GM12878 (cell line): Measurements from ENCODE around the gene KAT2A. TPM values are rescaled to one million over a fixed set of nuclear protein-coding genes. Genes with fewer than 3 reads are reported as not detected.
A peak's percentile ranks its signal among the peaks of the same experiment; 100 is the strongest.

Source experiments
- ATF3 ChIP-seq: IDR thresholded peaks from 2 replicates; pipeline ENCODE4 v1.6.1; 2011; ENCODE audit warnings: low read depth, mild to moderate bottlenecking, low read length, moderate library complexity, borderline replicate concordance; ENCODE audit errors: extremely low read depth
- CBX3 ChIP-seq: fragments of 200-600 bp; sonication (generic); IDR thresholded peaks from 2 replicates; pipeline ENCODE4 v1.6.1; 2016; ENCODE audit warnings: low read depth, borderline replicate concordance
- E2F8 ChIP-seq: fragments of 450-650 bp; IDR thresholded peaks from 2 replicates; pipeline ENCODE4 v1.6.1; 2018; ENCODE audit warnings: mild to moderate bottlenecking, low read depth, moderate library complexity; ENCODE audit not compliant: partially characterized antibody
- E4F1 ChIP-seq: fragments of 450-650 bp; IDR thresholded peaks from 2 replicates; pipeline ENCODE4 v1.6.1; 2018; ENCODE audit warnings: borderline replicate concordance, mild to moderate bottlenecking; ENCODE audit not compliant: partially characterized antibody
- IRF3 ChIP-seq: fragments of 450-650 bp; IDR thresholded peaks from 2 replicates; pipeline ENCODE4 v1.6.1; 2014; ENCODE audit warnings: mild to moderate bottlenecking
- KDM1A ChIP-seq: fragments of 200-600 bp; sonication (generic); IDR thresholded peaks from 2 replicates; pipeline ENCODE4 v1.6.1; 2016; ENCODE audit warnings: borderline replicate concordance
- PRDM15 ChIP-seq: fragments of 450-650 bp; formaldehyde crosslinking; IDR thresholded peaks from 2 replicates; pipeline ENCODE4 v1.4.0; 2020; ENCODE audit warnings: mild to moderate bottlenecking, moderate library complexity
- RELA ChIP-seq: fragments of 450-650 bp; IDR thresholded peaks from 2 replicates; pipeline ENCODE4 v1.8.0; 2014; ENCODE audit warnings: borderline replicate concordance; ENCODE audit not compliant: partially characterized antibody
- TAF1 ChIP-seq: IDR thresholded peaks from 2 replicates; pipeline ENCODE4 v1.6.1; 2011; ENCODE audit warnings: mild to moderate bottlenecking, low read depth, low read length, borderline replicate concordance
- TCF7 ChIP-seq: IDR thresholded peaks from 2 replicates; pipeline ENCODE4 v1.6.1; 2014; ENCODE audit warnings: antibody characterized with exemption, borderline replicate concordance
- YBX1 ChIP-seq: fragments of 450-650 bp; IDR thresholded peaks from 2 replicates; pipeline ENCODE4 v1.6.1; 2016; ENCODE audit warnings: antibody characterized with exemption
- ZBTB11 ChIP-seq: fragments of 450-650 bp; formaldehyde crosslinking; IDR thresholded peaks from 2 replicates; pipeline ENCODE4 v1.5.0; 2022; ENCODE audit warnings: mild to moderate bottlenecking, missing genetic modification characterization
- ZNF207 ChIP-seq: fragments of 450-650 bp; IDR thresholded peaks from 2 replicates; pipeline ENCODE4 v1.6.1; 2014; ENCODE audit warnings: antibody characterized with exemption, mild to moderate bottlenecking, borderline replicate concordance
- ZNF384 ChIP-seq: IDR thresholded peaks from 2 replicates; pipeline ENCODE4 v1.6.1; 2012; ENCODE audit warnings: low read depth, mild to moderate bottlenecking, low read length, improper control_type of control experiment, borderline replicate concordance
- polyA plus RNA-seq, 11 experiments: library from polyadenylated mRNA; depleted of rRNA in 4 of 11; unstranded in 6 of 11; stranded (reverse) in 5 of 11; fragments of >200 nt; fragmentation: Nextera tagmentation in 4 of 11; fragmentation: Illumina TruSeq in 1 of 11; extraction: Ambion mirVana in 4 of 11; extraction: Trizol in 1 of 11; gene quantifications; 1 replicate in 1 of 11; 2 replicates in 10 of 11; pipeline versions ENCODE4 v1.2.1 to v1.2.3, GENCODE V29; 2011 to 2016; ENCODE audit warnings: inconsistent platforms in 2 of 11, missing spikeins in 2 of 11, low read depth in 1 of 11
- total RNA-seq, 4 experiments: library from RNA; depleted of rRNA in 3 of 4; stranded (reverse); fragments of >200 nt in 3 of 4; fragmentation: Illumina TruSeq in 1 of 4; extraction: Trizol in 1 of 4; gene quantifications; 2 replicates each; pipeline versions ENCODE4 v1.2.1 to v1.2.3, GENCODE V29; 2013 to 2021

The KAT2A gene
- total and polyA plus RNA-seq, 10 of the 15 experiments (the other 5 are each of a cell fraction or from before 2014, with no cell fraction given), result 0.85 to 47.5 (median 14.6) TPM

GRCh38 chr17:42112552-42113176 lies 8.5 kb downstream of the KAT2A start, which contains the start of gene DHX58 (continued):
- no peak for TF ChIP-seq ZBTB11 (CRISPR knock-in tag)
- TF ChIP-seq ATF3, result no peak
- TF ChIP-seq ZNF207, result no peak; the same call in 1 of the 2 replicates
- TF ChIP-seq YBX1, result no peak
- no peak for TF ChIP-seq E4F1
- TF ChIP-seq PRDM15, result no peak
- TF ChIP-seq TAF1, result peak; percentile 91
- TF ChIP-seq KDM1A, result no peak
- no peak for TF ChIP-seq TCF7
- TF ChIP-seq E2F8, result no peak
- TF ChIP-seq IRF3, result no peak
- TF ChIP-seq RELA, result peak; percentile 5
- TF ChIP-seq CBX3, result no peak
- TF ChIP-seq ZNF384, result no peak
